SK-N-SH (cell line): ENCODE measurements around the gene MOBP.

Experiments used
- CTCF ChIP-seq: fragments of 200-600 bp; sonication (generic); IDR thresholded peaks from 2 replicates; pipeline ENCODE4 v1.6.1; 2017; ENCODE audit warnings: antibody characterized with exemption, mild to moderate bottlenecking, moderate library complexity
- ELF1 ChIP-seq: IDR thresholded peaks from 2 replicates; pipeline ENCODE4 v1.4.0; 2012
- EP300 ChIP-seq, 2 experiments: IDR thresholded peaks; 2 replicates each; pipeline versions ENCODE4 v1.4.0 to v1.6.1; 2012; ENCODE audit warnings: borderline replicate concordance in 1 of 2, low read depth in 1 of 2, low read length in 1 of 2
- EZH2phosphoT487 ChIP-seq: fragments of 200-600 bp; sonication (generic); IDR thresholded peaks from 2 replicates; pipeline ENCODE4 v1.6.1; 2017; ENCODE audit warnings: low read depth, mixed run types, mild to moderate bottlenecking, antibody characterized with exemption, moderate library complexity, borderline replicate concordance
- FOXM1 ChIP-seq: IDR thresholded peaks from 2 replicates; pipeline ENCODE4 v1.4.0; 2012; ENCODE audit warnings: low read depth, mild to moderate bottlenecking
- GABPA ChIP-seq: IDR thresholded peaks from 2 replicates; pipeline ENCODE4 v1.4.0; 2012; ENCODE audit warnings: low read depth, mild to moderate bottlenecking
- GATA2 ChIP-seq: sonication (generic); formaldehyde crosslinking; IDR thresholded peaks from 2 replicates; pipeline ENCODE4 v1.5.0; 2020; ENCODE audit warnings: mild to moderate bottlenecking, missing genetic modification reagents
- MXI1 ChIP-seq: IDR thresholded peaks from 2 replicates; pipeline ENCODE4 v1.6.1; 2012; ENCODE audit warnings: mild to moderate bottlenecking, low read depth, low read length, improper control_type of control experiment
- NRF1 ChIP-seq: IDR thresholded peaks from 2 replicates; pipeline ENCODE4 v1.6.1; 2012; ENCODE audit warnings: low read depth, mild to moderate bottlenecking, low read length
- POLR2AphosphoS5 ChIP-seq: IDR thresholded peaks from 2 replicates; pipeline ENCODE4 v1.6.1; 2012; ENCODE audit warnings: low read depth, low read length
- REST ChIP-seq: IDR thresholded peaks from 2 replicates; pipeline ENCODE4 v1.6.1; 2012; ENCODE audit warnings: mild to moderate bottlenecking, low read depth, low read length, moderate library complexity
- RFX5 ChIP-seq: IDR thresholded peaks from 2 replicates; pipeline ENCODE4 v1.6.1; 2012; ENCODE audit warnings: mild to moderate bottlenecking, improper control_type of control experiment, low read length
- USF2 ChIP-seq: fragments of 150-350 bp; IDR thresholded peaks from 2 replicates; pipeline ENCODE4 v1.6.1; 2017; ENCODE audit warnings: antibody characterized with exemption, low read length, low read depth, borderline replicate concordance

GRCh38 chr3:39466988-39467387 lies 492 bp upstream of the MOBP start:
- TF ChIP-seq FOXM1, result no peak
- no peak for TF ChIP-seq RFX5
- TF ChIP-seq POLR2AphosphoS5, result no peak
- no peak for TF ChIP-seq EP300 (IDR thresholded peaks at IDR 0.05; ENCODE audit: borderline replicate concordance in 1 of 2, low read depth in 1 of 2, low read length in 1 of 2)
- TF ChIP-seq CTCF, result no peak
- TF ChIP-seq MXI1, result no peak
- no peak for TF ChIP-seq USF2
- TF ChIP-seq EZH2phosphoT487, result no peak
- no peak for TF ChIP-seq GABPA
- no peak for TF ChIP-seq ELF1
- TF ChIP-seq NRF1, result no peak
- no peak for TF ChIP-seq REST
- TF ChIP-seq GATA2 (CRISPR knock-in tag), result no peak
